ENCODE data around the gene MED15.

The MED15 gene

GRCh38 chr22:20553947-20554741, 46.7 kb downstream of the MED15 start:
- no peak for DNase-seq

- DNase-seq, result no peak
Measured at GRCh38 chr22:20554824-20555223, 47.4 kb downstream of the MED15 start.

GRCh38 chr22:20558534-20558933, 51.1 kb downstream of the MED15 start:
- no peak for DNase-seq

GRCh38 chr22:20559174-20559760, 51.9 kb downstream of the MED15 start:
- DNase-seq, result no peak

- DNase-seq, result no peak
Measured at GRCh38 chr22:20560716-20561115, 53.3 kb downstream of the MED15 start.

GRCh38 chr22:20561882-20562281, 54.5 kb downstream of the MED15 start:
- no peak for DNase-seq

GRCh38 chr22:20562607-20563465, 55.4 kb downstream of the MED15 start:
- no peak for DNase-seq

- DNase-seq, result no peak
Measured at GRCh38 chr22:20563466-20563906, 56.1 kb downstream of the MED15 start.

- DNase-seq, result no peak
Measured at GRCh38 chr22:20563941-20564371, 56.5 kb downstream of the MED15 start.

GRCh38 chr22:20565079-20565734, 57.8 kb downstream of the MED15 start:
- DNase-seq, result no peak

GRCh38 chr22:20565761-20566160, 58.4 kb downstream of the MED15 start:
- DNase-seq, result no peak

- no peak for DNase-seq
Measured at GRCh38 chr22:20566420-20567260, 59.2 kb downstream of the MED15 start.

- DNase-seq, result no peak
Measured at GRCh38 chr22:20567371-20567847, 60.0 kb downstream of the MED15 start.

- no peak for DNase-seq
Measured at GRCh38 chr22:20567993-20568417, 60.6 kb downstream of the MED15 start.

- DNase-seq, result no peak
Measured at GRCh38 chr22:20568502-20569058, 61.2 kb downstream of the MED15 start.

- no peak for DNase-seq
Measured at GRCh38 chr22:20569059-20570058, 61.9 kb downstream of the MED15 start.

GRCh38 chr22:20571078-20571503, 63.7 kb downstream of the MED15 start:
- no peak for DNase-seq

GRCh38 chr22:20571531-20572007, 64.2 kb downstream of the MED15 start:
- DNase-seq, result no peak

- DNase-seq, result no peak
Measured at GRCh38 chr22:20572132-20572802, 64.9 kb downstream of the MED15 start.

Measured in cortex of kidney (tissue), 1 donor.